ENCODE results near the gene ZNF474.

The ZNF474 gene

GRCh38 chr5:122141751-122142150 is 12.4 kb downstream of the ZNF474 start:
- Histone ChIP-seq H3K27me3 (ENCODE audit: insufficient read depth, poor library complexity, severe bottlenecking) (no peaks in the 10 kb centered on the region), H3K4me3 (replicated peaks; ENCODE audit: insufficient read depth, low read length) (no peak overlapping the region), H3K27ac (replicated peaks) (no peak overlapping the region)
- no peak for TF ChIP-seq GABPA (IDR thresholded peaks at IDR 0.05; ENCODE audit: low read depth)
- TF ChIP-seq POLR2AphosphoS5 (IDR thresholded peaks at IDR 0.05; ENCODE audit: low read depth) = no peak
- TF ChIP-seq CTCF (IDR thresholded peaks at IDR 0.05; ENCODE audit: insufficient read depth, low read length) = no peak
- TF ChIP-seq REST (IDR thresholded peaks at IDR 0.05; ENCODE audit: insufficient replicate concordance, low read depth) = no peak
- DNase-seq (ENCODE audit: low read depth in 1 of 2, low spot score in 1 of 2) = no peak

- Histone ChIP-seq H3K27ac (replicated peaks) (no peak overlapping the region), H3K4me3 (replicated peaks; ENCODE audit: insufficient read depth, low read length) (no peak overlapping the region), H3K27me3 (ENCODE audit: insufficient read depth, poor library complexity, severe bottlenecking) (no peaks in the 10 kb centered on the region)
- no peak for DNase-seq (ENCODE audit: low read depth in 1 of 2, low spot score in 1 of 2)
- TF ChIP-seq REST (IDR thresholded peaks at IDR 0.05; ENCODE audit: insufficient replicate concordance, low read depth) = no peak
Observed at GRCh38 chr5:122142480-122143164, 13.3 kb downstream of the ZNF474 start.

GRCh38 chr5:122144236-122144635 is 14.9 kb downstream of the ZNF474 start:
- H3K4me3 ChIP-seq (replicated peaks; ENCODE audit: insufficient read depth, low read length) = no peak overlapping the region
- TF ChIP-seq GABPA (IDR thresholded peaks at IDR 0.05; ENCODE audit: low read depth) (no peak), CTCF (IDR thresholded peaks at IDR 0.05; ENCODE audit: insufficient read depth, low read length) (no peak)
- no peak overlapping the region for H3K27ac ChIP-seq (replicated peaks)
- H3K27me3 ChIP-seq (ENCODE audit: insufficient read depth, poor library complexity, severe bottlenecking) = no peaks in the 10 kb centered on the region
- no peak for DNase-seq (ENCODE audit: low read depth in 1 of 2, low spot score in 1 of 2)

GRCh38 chr5:122145906-122146305 is 16.6 kb downstream of the ZNF474 start:
- no peak overlapping the region for H3K27ac ChIP-seq (replicated peaks)
- H3K27me3 ChIP-seq (ENCODE audit: insufficient read depth, poor library complexity, severe bottlenecking) = no peaks in the 10 kb centered on the region
- no peak for TF ChIP-seq CTCF (IDR thresholded peaks at IDR 0.05; ENCODE audit: insufficient read depth, low read length)
- no peak for TF ChIP-seq GABPA (IDR thresholded peaks at IDR 0.05; ENCODE audit: low read depth)
- no peak overlapping the region for H3K4me3 ChIP-seq (replicated peaks; ENCODE audit: insufficient read depth, low read length)
- no peak for DNase-seq (ENCODE audit: low read depth in 1 of 2, low spot score in 1 of 2)
